Measurements from ENCODE around the gene TMEM86A. TPM values are rescaled to one million over a fixed set of nuclear protein-coding genes. Genes with fewer than 3 reads are reported as not detected.
"Not testable (repeated sequence)": the region's sequence is repeated elsewhere in the genome, so short reads cannot be mapped to it uniquely, and the experiment has no call there.

The TMEM86A gene, protein sequence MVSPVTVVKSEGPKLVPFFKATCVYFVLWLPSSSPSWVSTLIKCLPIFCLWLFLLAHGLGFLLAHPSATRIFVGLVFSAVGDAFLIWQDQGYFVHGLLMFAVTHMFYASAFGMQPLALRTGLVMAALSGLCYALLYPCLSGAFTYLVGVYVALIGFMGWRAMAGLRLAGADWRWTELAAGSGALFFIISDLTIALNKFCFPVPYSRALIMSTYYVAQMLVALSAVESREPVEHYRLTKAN
- 6.1 TPM for total RNA-seq
- long read RNA-seq, transcript TMEM86A-201 (3 exons, 3,595 nt) = major isoform, 37 of 43 reads
- long read RNA-seq, partial matches to known transcripts = 0 of 43 reads
- long read RNA-seq, other reads (novel, unspliced or antisense) = 6 of 43 reads

DNA sequence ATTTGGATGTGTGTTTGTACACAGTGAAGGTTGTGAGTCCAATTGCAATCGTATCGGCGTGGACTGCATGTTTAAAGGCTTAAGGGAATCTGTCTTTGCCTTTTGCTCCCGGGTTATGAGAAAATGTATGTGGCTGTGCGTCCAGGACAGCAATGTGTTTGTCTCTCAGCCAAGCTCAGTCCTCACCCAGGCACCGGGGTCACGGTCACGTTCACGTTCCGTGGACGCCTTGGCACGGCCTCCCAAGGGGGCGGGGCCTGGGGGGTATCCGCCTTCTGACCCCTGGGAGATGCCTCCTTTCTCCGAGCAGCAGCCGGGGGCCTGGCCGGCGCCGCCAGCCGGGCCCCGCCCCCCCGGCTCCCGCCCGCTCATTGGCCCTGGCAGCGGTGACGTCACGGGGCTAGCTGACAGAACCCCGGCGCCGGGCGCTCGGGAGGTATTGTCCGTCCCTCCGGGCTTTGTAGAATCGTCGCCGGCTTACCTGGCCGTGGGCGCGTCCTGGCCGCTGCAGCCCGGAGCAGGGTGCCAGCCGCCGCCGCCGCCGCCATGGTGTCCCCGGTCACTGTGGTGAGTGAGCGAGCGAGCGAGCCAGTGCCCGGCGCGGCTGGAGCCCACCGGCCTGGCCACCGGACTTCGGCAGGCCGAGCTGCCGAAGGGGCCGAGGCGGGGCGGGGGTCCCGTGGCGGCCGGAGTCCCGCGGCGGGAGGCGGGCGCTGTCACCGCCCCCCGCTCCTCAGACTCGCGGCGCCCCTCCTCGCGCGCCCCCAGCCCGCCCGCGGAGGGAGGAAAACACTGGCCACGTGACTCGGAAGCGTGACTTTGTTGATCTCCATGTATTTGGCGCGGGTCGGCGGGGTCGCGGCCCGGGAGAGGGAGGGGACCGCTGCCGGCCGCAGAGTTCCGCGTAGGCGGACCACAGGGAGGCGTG is at the start of gene TMEM86A:
TMEM86A (plus strand) TSS at position 439 of the 928 bp plus-strand sequence; CDS start at position 547, 108 bp downstream.
- DNase-seq (ENCODE audit: low spot score) = peak; percentile 96

DNA sequence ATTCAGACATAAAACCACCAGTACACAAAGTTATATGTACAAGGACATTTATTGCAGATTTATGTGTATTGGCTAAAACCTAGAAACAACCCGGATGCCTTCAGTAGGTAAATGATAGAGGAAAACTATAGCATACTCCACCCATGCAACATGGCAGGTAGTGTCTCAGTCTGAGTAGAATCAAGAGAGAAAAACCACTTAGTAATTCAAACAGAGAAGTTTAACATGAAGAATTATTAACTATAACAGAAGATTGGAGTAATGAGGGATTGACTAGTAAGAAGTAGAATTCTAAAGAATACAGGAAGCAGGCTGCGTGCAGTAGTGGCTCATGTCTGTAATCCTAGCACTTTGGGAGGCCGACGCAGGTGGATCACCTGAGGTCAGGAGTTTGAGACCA is 48.2 kb upstream of the TMEM86A start:
- no peak for DNase-seq (ENCODE audit: low spot score)

DNA sequence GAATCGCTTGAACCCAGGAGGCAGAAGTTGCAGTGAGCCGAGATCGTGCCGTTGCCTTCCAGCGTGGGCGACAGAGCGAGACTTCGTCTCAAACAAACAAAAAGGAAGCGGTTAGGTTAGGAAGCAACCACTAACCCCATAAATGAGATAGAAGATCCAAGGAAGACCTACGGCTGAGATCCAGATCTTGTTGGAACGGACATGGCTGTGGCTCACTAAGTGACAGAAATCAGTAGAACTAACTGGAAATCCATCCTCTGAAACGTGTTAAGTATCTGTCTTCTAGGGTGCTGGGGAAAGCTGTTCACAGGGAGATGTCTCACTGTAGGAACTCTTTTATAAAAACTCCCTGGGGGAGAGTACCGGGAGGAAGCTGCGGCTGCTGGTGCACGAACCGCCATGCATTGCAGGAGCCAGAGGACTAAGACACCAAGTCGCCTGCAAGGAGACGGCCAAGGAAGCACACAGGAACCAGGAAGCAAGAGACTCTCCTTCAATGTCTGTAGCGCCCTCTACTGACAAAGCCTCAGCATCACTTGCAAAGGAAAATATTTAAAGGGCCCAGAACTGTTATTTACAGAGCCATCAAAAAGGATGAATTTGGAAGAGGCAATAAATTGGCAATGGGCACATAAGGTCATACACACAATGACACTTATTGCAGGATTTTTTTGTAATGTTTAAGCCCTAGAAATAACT is 47.6 kb upstream of the TMEM86A start:
- DNase-seq (ENCODE audit: low spot score) = no peak

DNA sequence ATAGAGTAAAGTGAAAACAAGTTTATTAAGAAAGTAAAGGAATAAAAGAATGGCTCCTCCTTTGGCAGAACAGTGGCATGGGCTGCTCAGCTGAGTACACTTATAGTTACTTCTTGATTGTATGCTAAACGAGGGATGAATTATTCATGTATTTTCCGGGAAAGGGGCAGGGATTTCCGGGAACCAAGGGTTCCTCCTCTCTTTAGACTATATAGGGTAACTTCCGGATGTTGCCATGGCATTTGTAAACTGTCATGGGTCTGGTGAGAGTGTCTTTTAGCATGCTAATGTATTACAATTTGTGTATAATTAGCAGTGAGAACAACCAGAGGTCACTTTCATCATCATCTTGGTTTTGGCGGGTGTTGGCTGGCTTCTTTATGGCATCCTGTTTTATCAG is 40.9 kb upstream of the TMEM86A start:
- no peak for DNase-seq (ENCODE audit: low spot score)

DNA sequence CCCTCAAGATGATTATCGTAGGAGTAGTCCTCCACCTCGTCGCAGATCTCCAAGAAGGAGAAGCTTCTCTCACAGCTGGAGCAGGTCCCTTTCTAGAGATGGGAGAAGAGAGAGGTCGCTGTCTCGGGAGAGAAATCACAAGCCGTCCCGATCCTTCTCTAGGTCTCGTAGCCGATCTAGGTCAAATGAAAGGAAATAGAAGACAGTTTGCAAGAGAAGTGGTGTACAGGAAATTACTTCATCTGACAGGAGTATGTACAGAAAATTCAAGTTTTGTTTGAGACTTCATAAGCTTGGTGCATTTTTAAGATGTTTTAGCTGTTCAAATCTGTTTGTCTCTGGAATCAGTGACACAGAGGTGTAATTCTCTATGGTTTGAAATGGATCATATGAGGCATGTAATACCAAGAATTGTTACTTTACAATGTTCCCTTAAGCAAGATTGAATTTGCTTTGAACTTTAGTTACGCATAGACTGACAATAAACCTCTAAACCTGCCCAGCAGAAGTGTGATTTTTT is 33.2 kb upstream of the TMEM86A start:
- not testable (repeated sequence) for DNase-seq (ENCODE audit: low spot score)

DNA sequence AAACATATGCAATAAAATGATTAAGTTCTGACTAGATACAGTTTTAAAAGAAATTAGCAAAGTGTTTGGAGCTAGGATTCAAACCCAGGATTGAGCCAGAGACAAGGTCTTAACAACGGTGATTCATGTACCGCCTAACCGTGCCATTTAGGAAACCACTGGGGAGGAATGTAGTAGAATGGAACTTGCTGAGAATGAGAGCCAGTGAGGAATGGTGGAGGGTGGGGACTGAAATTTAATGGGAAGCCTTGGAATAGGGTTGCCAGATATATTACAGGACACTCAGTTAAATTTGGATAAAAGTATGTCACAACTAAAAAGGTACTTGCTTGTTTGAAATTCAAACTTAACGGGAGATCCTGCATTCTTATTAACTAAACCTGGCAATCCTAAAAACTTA is 30.4 kb upstream of the TMEM86A start:
- no peak for DNase-seq (ENCODE audit: low spot score)

DNA sequence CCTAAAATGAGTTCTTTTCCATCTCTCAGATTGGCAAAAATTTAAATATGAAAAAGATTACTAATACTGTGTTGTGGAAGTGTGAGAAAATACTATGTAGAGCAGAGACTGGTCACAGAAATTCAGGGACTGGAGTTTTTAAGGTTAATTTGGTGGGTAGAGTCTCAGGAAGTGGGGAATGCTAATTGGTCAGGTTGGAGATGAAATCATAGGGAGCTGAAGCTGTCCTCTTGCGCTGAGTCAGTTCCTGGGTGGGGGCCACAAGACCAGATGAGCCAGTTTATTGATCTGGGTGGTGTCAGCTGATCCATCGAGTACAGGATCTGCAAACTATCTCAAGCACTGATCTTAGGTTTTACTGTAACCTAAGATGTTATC is 29.4 kb upstream of the TMEM86A start:
- DNase-seq (ENCODE audit: low spot score) = no peak

DNA sequence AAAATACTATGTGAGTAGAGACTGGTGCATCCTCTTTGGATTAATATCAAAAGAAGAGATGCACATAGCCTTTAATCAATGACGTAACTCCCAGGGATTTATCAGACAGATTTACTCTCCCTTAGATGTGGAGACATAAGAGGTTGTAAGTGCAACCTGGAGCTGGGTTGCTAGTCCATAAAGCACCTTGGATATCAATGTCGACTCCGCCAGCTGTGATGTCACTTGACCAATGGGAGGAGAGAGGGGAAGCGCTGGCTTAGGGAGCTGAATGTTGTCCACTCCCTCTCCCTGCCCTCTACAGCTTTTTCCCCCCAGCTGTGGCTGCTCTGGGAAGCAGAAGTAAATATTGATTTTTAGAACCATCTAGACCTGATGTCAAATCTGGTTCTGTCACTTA is 28.9 kb upstream of the TMEM86A start:
- no peak for DNase-seq (ENCODE audit: low spot score)

DNA sequence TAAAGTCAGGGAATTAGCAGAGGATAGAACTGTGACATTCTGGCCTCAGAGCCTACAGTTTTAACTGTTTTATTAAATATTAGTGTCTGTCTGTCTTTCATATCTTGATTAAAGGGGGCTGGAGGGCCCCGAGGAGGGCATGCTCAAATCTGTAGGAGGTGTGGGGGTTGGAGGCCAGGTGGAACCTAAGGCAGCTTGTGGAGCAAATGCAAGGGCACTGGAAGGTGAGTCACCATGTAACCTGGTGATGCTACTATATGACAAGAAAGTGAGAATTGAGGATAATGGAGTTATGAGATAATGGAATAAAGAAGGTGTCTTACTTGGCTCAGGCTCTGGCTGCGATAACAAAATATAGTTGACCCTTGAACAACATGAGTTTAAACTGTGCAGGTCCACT is 27.3 kb upstream of the TMEM86A start:
- DNase-seq (ENCODE audit: low spot score) = no peak

DNA sequence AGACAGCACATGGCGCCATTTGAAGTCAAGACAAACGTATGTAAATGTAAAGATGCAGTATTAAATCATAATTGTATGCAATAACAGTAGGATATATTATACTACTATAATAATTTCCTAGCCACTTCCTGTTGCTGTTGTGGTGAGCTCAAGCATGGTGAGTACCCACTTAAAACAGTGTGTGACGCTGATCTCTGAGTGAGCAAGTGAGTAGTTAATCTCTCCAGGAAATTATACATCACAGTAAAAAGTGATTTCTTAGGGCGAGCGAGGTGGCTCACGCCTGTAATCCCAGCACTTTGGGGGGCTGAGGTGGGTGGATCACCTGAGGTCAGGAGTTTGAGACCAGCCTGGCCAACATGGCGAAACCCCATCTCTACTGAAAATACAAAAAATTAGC is 26.4 kb upstream of the TMEM86A start:
- DNase-seq (ENCODE audit: low spot score) = not testable (repeated sequence)

DNA sequence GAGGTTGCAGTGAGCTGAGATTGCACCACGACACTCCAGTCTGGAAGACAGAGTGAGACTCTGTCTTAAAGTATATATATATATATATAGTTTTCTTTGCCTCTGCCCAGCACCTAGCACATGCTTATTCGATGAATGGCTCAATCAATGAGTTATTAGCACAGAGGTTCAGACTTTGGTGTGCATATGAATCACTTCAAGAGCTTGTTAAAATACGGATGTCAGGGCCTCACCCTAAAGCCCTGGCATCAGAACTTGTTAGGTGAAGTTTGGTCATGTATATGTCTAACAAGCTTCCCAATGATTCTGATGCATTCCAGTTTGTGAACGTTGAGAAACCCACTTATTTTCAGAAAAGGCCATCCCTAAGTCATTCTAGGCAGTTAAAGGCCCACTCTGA is 21.8 kb upstream of the TMEM86A start:
- DNase-seq (ENCODE audit: low spot score) = no peak

DNA sequence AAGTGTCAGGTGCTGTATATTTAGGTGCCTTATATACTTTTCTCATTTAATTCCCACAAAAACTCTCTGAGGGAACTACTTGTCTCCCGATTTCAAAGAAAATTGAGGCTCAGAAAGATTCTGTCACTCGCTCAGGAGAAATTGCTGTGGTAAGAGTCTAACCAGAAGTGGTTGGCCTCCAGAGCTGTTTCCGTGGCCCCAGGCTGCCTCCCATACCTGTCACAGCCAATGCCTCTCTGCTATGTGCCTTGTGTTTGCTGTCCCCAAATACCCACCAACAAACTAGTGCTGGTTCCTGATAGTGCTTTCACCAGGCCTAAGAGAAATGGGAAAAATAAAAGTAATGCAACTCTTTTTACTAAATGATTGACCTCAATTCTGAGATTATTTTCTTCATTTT is 21.0 kb upstream of the TMEM86A start:
- no peak for DNase-seq (ENCODE audit: low spot score)

DNA sequence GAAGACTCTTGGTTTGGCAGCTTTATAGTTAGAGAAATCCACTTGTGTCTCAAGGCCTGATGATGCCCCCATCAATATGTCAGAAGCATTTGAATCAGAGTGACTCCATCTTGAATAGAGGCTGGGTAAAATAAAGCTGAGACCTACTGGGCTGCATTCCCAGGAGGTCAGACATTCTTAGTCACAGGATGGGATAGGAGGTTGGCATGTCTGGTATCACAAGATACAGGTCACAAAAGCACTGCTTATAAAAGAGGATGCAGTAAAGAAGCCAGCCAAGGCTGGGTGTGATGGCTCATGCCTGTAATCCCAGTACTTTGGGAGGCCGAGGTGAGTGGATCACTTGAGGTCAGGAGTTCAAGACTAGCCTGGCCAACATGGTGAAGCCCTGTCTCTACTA is 16.6 kb upstream of the TMEM86A start:
- not testable (repeated sequence) for DNase-seq (ENCODE audit: low spot score)

DNA sequence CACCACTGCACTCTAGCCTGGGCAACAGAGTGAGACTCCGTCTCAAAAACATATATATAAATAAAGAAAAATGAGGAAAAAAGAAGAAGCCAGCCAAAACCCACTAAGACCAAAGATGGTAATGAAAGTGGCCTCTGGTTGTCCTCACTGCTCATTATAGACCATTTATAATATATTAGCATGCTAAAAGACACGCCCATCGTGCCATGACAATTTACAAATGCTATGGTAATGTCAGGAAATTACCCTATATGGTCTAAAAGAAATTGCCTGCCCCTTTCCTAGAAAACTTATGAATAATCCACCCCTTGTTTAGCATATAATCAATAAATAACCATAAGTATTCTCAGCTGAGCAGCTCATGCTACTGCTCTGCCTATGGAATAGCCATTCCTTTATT is 16.1 kb upstream of the TMEM86A start:
- DNase-seq (ENCODE audit: low spot score) = no peak

DNA sequence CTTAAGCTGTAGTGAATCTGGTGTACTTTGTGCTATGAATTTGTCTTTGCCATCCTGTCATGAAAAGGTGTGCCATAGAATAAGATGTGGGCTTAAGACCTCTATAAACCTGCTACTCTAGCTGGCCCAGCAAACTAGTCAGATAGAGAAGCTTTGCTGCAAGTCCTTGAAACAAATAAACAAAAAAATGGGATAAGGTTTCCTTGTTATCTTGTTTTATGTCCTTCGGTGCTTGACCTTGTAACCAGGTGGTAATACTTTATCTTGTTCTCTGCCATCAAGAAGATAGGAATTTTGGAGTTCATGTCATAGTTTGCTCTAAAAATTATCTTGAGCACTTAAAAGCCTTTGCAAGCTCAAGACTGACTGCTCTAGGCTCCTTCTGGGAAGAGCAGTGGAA is 14.3 kb upstream of the TMEM86A start:
- no peak for DNase-seq (ENCODE audit: low spot score)

DNA sequence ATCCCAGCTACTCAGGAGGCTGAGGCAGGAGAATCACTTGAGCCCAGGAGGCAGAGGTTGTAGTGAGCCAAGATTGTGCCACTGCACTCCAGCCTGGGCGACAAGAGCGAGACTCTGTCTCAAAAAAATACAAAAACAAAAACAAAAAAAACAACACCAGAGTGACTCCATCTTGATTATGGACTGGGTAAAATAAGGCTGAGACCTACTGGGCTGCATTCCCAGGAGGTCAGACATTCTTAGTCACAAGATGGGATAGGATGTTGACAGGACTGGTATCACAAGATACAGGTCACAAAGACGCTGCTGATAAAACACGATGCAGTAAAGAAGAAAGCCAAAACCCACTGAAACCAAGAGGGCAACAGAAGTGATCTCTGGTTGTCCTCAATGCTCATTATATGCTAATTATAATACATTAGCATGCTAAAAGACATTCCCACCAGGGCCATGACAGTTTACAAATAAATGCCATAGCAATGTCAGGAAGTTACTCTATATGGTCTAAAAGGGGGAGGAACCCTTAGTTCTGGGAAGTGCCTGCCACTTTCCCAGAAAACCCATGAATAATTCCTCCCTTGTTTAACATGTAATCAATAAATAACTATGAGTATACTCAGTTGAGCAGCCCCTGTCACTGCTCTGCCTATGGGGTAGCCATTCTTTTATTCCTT is 7.0 kb upstream of the TMEM86A start:
- not testable (repeated sequence) for DNase-seq (ENCODE audit: low spot score)

DNA sequence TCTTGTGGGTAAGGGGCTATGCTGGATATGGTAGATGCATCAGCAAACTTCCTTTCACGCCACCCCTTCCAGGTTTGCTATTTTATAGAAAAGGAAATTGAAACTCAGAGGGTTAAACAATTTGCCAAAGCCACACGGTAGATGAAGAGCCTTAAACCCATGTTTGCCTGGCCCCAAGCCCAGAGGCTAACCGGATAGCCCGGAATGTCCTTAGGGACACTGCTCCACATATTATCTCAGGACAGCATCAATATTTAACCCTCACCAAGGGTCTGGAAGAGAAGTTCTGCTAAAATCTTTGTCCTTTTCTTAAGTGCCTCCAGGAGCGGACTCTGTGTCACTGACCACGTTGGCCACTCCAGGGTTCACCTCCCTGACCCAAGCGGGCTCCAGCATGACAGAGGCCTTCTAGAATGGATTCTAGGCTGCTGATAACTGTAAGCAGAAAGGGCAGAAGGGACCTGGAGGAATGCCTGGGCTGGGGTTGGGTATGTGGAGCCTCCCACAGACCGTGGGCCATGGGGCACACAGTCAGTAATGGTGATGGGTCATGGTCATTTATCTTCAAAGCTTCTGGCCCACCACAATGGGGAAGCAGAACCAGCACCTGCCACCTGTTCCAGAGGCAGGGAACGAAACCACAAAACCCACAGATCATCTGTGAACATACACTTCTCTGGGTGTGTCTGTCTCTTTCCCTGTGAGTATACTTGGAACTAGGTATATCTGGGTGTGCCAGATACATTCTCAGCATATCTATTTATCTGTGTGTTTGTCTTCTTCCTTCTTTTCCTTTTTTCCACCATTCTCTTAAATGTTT is 5.4 kb upstream of the TMEM86A start:
- peak; percentile 74 for DNase-seq (ENCODE audit: low spot score)

DNA sequence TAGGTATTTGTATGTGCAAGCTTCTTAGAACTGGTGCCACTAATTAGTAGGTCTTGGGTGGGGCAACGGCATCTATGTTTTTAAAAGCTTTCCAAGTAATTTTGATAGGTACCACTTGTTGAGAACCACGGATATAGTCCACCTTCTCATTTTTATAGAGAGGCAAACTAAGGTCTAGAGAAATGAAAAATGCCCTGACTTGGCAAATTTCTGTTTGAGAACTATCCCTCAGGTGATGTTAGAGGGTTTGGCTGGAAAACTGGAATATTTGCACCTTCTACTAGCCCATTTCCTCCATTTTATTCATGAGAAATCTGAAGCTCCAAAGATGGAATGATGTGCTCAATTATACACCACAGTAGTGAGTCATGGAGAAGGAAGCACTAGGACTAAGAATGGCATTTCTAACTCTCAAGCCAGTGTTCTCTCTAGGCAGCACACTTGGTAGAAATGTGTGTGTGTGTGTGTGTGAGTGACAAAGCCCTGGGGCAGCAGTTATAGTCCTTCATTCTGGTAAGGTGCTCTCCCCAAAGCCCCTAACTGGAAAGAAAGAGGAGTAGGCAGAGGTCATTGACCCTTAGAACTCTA is 1.8 kb upstream of the TMEM86A start:
- no peak for DNase-seq (ENCODE audit: low spot score)

DNA sequence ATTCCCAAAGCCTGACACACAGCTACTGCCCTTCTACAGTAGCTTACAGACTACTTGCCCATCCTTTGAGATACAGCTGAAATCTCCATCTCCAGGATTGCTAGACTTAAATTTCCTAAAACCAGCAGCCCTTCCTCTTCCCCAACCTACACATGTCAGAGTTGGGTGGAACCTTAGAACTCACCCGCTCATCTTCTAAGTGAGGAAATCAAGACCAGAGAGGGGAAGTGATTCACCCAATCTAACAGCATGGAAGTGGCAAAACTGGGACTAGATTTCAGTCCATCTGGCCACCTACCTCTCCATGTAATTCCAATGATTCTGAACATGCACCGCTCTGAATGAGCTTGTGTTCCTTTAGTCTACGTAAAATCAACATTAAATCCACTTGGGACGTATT is 1.0 kb upstream of the TMEM86A start:
- no peak for DNase-seq (ENCODE audit: low spot score)

DNA sequence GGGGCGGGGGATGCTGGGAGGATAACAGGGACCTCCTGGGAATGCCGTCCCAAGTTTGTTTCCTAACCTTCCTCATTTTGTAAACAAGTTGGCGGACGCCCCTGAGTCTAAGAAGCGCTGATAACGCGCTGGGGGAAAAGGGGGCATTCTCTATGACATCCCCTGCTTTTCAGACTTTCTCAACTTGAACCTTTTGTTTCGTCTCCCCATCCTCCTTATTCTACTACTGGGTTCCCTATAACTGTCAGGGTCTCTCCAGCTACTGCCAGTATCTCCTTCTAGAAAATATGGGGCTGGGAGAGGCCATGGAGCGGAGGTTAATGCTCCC is 654 bp downstream of the TMEM86A start:
- DNase-seq (ENCODE audit: low spot score) = no peak
